HEK293 (cell line): ENCODE measurements around the gene DCAF8.

Experiments used
- CTCF ChIA-PET: fragments of 350-600 bp; formaldehyde crosslinking; extraction: SDS; loops from one replicate; lab custom pipeline; 2021; ENCODE audit warnings: antibody characterized with exemption; lab: Yijun Ruan, JAX
- POLR2A ChIA-PET: fragments of 300-600 bp; formaldehyde crosslinking; extraction: SDS; loops from one replicate; lab custom pipeline; 2020; ENCODE audit warnings: antibody characterized with exemption, inconsistent platforms; lab: Yijun Ruan, JAX
- H3K27ac ChIP-seq: fragments of 200-500 bp; sonication (Bioruptor generic); 2 replicates; pipeline ENCODE4 v1.5.1; 2014; ENCODE audit warnings: low read depth, low read length, control low read depth, inconsistent platforms; ENCODE audit errors: extremely low read depth
- H3K36me3 ChIP-seq, 2 experiments: fragments of 200-500 bp in 1 of 2; sonication (Bioruptor generic) in 1 of 2; 1 replicate in 1 of 2; 2 replicates in 1 of 2; pipeline ENCODE4 v1.5.1; 2014 to 2017; ENCODE audit warnings: inconsistent platforms in 2 of 2, low read length in 2 of 2; ENCODE audit not compliant: control insufficient read depth in 2 of 2, insufficient read depth in 1 of 2
- H3K4me1 ChIP-seq: fragments of 200-500 bp; sonication (Bioruptor generic); 2 replicates; pipeline ENCODE4 v1.5.1; 2014; ENCODE audit warnings: mild to moderate bottlenecking, low read length, inconsistent platforms; ENCODE audit not compliant: control insufficient read depth, insufficient read depth
- H3K4me3 ChIP-seq: 2 replicates; pipeline ENCODE4 v1.5.1; 2011; ENCODE audit warnings: low read depth, mild to moderate bottlenecking, control low read depth, low read length, moderate library complexity
- H3K9me3 ChIP-seq: fragments of 200-500 bp; sonication (Bioruptor generic); 2 replicates; pipeline ENCODE4 v1.5.1; 2014; ENCODE audit warnings: low read depth, low read length, inconsistent platforms; ENCODE audit not compliant: control insufficient read depth, insufficient read depth
- GLI4 ChIP-seq: fragments of 450-650 bp; formaldehyde crosslinking; IDR thresholded peaks from 2 replicates; pipeline ENCODE4 v1.5.1; 2016; ENCODE audit warnings: missing biosample characterization, missing genetic modification characterization
- GLIS1 ChIP-seq: fragments of 450-650 bp; formaldehyde crosslinking; IDR thresholded peaks from 2 replicates; pipeline ENCODE4 v1.5.1; 2016; ENCODE audit warnings: missing biosample characterization, missing genetic modification characterization
- MZF1 ChIP-seq: fragments of 450-650 bp; formaldehyde crosslinking; IDR thresholded peaks from 2 replicates; pipeline ENCODE4 v1.5.1; 2017; ENCODE audit warnings: missing biosample characterization, missing genetic modification characterization, borderline replicate concordance
- OSR2 ChIP-seq: fragments of 450-650 bp; formaldehyde crosslinking; IDR thresholded peaks from 2 replicates; pipeline ENCODE4 v1.5.1; 2016; ENCODE audit warnings: missing biosample characterization, missing genetic modification characterization
- PRDM1 ChIP-seq: fragments of 450-650 bp; formaldehyde crosslinking; IDR thresholded peaks from 2 replicates; pipeline ENCODE4; 2016; ENCODE audit warnings: missing biosample characterization, missing genetic modification characterization
- SCRT1 ChIP-seq: fragments of 450-650 bp; formaldehyde crosslinking; IDR thresholded peaks from 2 replicates; pipeline ENCODE4 v1.5.1; 2016; ENCODE audit warnings: missing biosample characterization, missing genetic modification characterization, borderline replicate concordance
- SETDB1 ChIP-seq: IDR thresholded peaks from one replicate; pipeline ENCODE4 v1.6.1; 2017; ENCODE audit warnings: mild to moderate bottlenecking, low read length, moderate library complexity, mixed read lengths; ENCODE audit not compliant: insufficient read length
- SP2 ChIP-seq: fragments of 450-650 bp; formaldehyde crosslinking; IDR thresholded peaks from 2 replicates; pipeline ENCODE4 v1.5.1; 2016; ENCODE audit warnings: missing biosample characterization, missing genetic modification characterization
- SP7 ChIP-seq: fragments of 450-650 bp; formaldehyde crosslinking; IDR thresholded peaks from 2 replicates; pipeline ENCODE4 v1.5.1; 2016; ENCODE audit warnings: missing biosample characterization, missing genetic modification characterization
- ZBTB17 ChIP-seq: fragments of 450-650 bp; formaldehyde crosslinking; IDR thresholded peaks from 2 replicates; pipeline ENCODE4 v1.5.1; 2016; ENCODE audit warnings: missing biosample characterization, missing genetic modification characterization
- ZBTB20 ChIP-seq: fragments of 450-650 bp; formaldehyde crosslinking; IDR thresholded peaks from 2 replicates; pipeline ENCODE4 v1.5.1; 2016; ENCODE audit warnings: missing biosample characterization, missing genetic modification characterization
- ZBTB8A ChIP-seq: fragments of 450-650 bp; formaldehyde crosslinking; IDR thresholded peaks from 2 replicates; pipeline ENCODE4 v1.5.1; 2016; ENCODE audit warnings: missing biosample characterization, missing genetic modification characterization
- ZEB2 ChIP-seq: fragments of 450-650 bp; formaldehyde crosslinking; IDR thresholded peaks from 2 replicates; pipeline ENCODE4 v1.5.1; 2016; ENCODE audit warnings: missing biosample characterization, missing genetic modification characterization
- ZFP69B ChIP-seq: fragments of 450-650 bp; formaldehyde crosslinking; IDR thresholded peaks from 2 replicates; pipeline ENCODE4 v1.5.1; 2016; ENCODE audit warnings: missing biosample characterization, missing genetic modification characterization
- ZNF112 ChIP-seq: fragments of 450-650 bp; formaldehyde crosslinking; IDR thresholded peaks from 2 replicates; pipeline ENCODE4 v1.5.0; 2017; ENCODE audit warnings: missing biosample characterization, missing genetic modification characterization
- ZNF114 ChIP-seq: fragments of 450-650 bp; formaldehyde crosslinking; IDR thresholded peaks from 2 replicates; pipeline ENCODE4 v1.5.0; 2017; ENCODE audit warnings: missing biosample characterization, missing genetic modification characterization
- ZNF132 ChIP-seq: fragments of 450-650 bp; formaldehyde crosslinking; IDR thresholded peaks from 2 replicates; pipeline ENCODE4 v1.5.1; 2017; ENCODE audit warnings: missing biosample characterization, missing genetic modification characterization, borderline replicate concordance
- ZNF138 ChIP-seq: fragments of 450-650 bp; formaldehyde crosslinking; IDR thresholded peaks from 2 replicates; pipeline ENCODE4 v1.5.1; 2016; ENCODE audit warnings: missing biosample characterization, missing genetic modification characterization, borderline replicate concordance
- ZNF239 ChIP-seq: fragments of 450-650 bp; formaldehyde crosslinking; IDR thresholded peaks from 2 replicates; pipeline ENCODE4 v1.5.1; 2016; ENCODE audit warnings: missing biosample characterization, missing genetic modification characterization
- ZNF266 ChIP-seq: fragments of 450-650 bp; formaldehyde crosslinking; IDR thresholded peaks from 2 replicates; pipeline ENCODE4 v1.5.1; 2016; ENCODE audit warnings: missing biosample characterization, missing genetic modification characterization, low read depth
- ZNF423 ChIP-seq: fragments of 450-650 bp; formaldehyde crosslinking; IDR thresholded peaks from 2 replicates; pipeline ENCODE4 v1.5.1; 2016; ENCODE audit warnings: missing biosample characterization, missing genetic modification characterization
- ZNF529 ChIP-seq: fragments of 450-650 bp; formaldehyde crosslinking; IDR thresholded peaks from 2 replicates; pipeline ENCODE4 v1.5.1; 2017; ENCODE audit warnings: missing genetic modification characterization, missing biosample characterization; ENCODE audit not compliant: insufficient replicate concordance
- ZNF561 ChIP-seq: fragments of 450-650 bp; IDR thresholded peaks from 2 replicates; pipeline ENCODE4 v1.5.1; 2018; ENCODE audit warnings: missing biosample characterization, missing genetic modification characterization, borderline replicate concordance
- ZNF629 ChIP-seq: fragments of 450-650 bp; formaldehyde crosslinking; IDR thresholded peaks from 2 replicates; pipeline ENCODE4 v1.5.1; 2017; ENCODE audit warnings: missing biosample characterization, missing genetic modification characterization
- TF ChIP-seq, protein P1 (sequence below): fragments of 450-650 bp; formaldehyde crosslinking; IDR thresholded peaks from 2 replicates; pipeline ENCODE4 v1.5.1; 2016; ENCODE audit warnings: missing biosample characterization, missing genetic modification characterization
- TF ChIP-seq, protein P2 (sequence below): fragments of 450-650 bp; formaldehyde crosslinking; IDR thresholded peaks from 2 replicates; pipeline ENCODE4 v1.5.1; 2016; ENCODE audit warnings: missing biosample characterization, missing genetic modification characterization
- TF ChIP-seq, protein P3 (sequence below): fragments of 450-650 bp; formaldehyde crosslinking; IDR thresholded peaks from 2 replicates; pipeline ENCODE4 v1.5.1; 2016; ENCODE audit warnings: missing biosample characterization, missing genetic modification characterization

The DCAF8 gene

DNA sequence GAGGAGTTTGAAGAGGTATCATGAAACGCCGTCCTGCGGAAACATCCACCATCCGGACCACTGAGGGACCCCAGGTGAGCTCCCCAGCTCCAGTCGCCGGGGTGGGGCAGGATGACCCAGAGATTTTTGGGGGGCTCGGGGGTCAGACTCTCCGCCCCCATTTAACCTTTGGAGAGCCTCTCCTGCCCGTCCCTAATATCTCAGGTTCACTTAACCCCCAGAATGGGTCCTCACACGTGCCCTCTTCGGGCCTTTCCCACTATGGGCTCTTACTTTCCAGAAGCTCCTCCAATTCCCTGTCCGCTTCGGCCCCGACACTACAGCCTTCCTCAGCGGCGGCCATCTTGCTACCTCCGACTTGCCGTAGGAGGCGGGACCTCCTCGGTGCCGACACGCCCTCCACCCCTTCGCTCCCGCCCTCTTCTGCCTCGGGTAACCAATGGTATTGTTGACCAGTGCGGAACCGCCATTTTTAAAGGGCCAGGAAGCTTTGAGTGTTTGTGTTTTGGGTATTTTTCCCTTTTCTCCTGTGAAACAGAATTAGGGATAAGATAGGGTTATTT is 22.5 kb upstream of the DCAF8 start, which contains the start of gene PEX19 (continued):
- TF ChIP-seq, protein P1, sequence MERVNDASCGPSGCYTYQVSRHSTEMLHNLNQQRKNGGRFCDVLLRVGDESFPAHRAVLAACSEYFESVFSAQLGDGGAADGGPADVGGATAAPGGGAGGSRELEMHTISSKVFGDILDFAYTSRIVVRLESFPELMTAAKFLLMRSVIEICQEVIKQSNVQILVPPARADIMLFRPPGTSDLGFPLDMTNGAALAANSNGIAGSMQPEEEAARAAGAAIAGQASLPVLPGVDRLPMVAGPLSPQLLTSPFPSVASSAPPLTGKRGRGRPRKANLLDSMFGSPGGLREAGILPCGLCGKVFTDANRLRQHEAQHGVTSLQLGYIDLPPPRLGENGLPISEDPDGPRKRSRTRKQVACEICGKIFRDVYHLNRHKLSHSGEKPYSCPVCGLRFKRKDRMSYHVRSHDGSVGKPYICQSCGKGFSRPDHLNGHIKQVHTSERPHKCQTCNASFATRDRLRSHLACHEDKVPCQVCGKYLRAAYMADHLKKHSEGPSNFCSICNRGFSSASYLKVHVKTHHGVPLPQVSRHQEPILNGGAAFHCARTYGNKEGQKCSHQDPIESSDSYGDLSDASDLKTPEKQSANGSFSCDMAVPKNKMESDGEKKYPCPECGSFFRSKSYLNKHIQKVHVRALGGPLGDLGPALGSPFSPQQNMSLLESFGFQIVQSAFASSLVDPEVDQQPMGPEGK (tag by site-specific recombination) = peak; percentile 76
- TF ChIP-seq ZNF266 (tag by site-specific recombination) = no peak
- TF ChIP-seq, protein P2, sequence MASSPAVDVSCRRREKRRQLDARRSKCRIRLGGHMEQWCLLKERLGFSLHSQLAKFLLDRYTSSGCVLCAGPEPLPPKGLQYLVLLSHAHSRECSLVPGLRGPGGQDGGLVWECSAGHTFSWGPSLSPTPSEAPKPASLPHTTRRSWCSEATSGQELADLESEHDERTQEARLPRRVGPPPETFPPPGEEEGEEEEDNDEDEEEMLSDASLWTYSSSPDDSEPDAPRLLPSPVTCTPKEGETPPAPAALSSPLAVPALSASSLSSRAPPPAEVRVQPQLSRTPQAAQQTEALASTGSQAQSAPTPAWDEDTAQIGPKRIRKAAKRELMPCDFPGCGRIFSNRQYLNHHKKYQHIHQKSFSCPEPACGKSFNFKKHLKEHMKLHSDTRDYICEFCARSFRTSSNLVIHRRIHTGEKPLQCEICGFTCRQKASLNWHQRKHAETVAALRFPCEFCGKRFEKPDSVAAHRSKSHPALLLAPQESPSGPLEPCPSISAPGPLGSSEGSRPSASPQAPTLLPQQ (tag by site-specific recombination) = 0 out of 2 replicates have a peak, but pooled peaks have one; percentile 24
- peak; percentile 91 for TF ChIP-seq SP2 (tag by site-specific recombination)
- TF ChIP-seq GLIS1 = peak; percentile 34; the same call in 1 of the 2 replicates
- TF ChIP-seq ZEB2 (tag by site-specific recombination) = peak; percentile 34; the same call in 1 of the 2 replicates
- peak; percentile 60; the same call in 1 of the 2 replicates for TF ChIP-seq SP7 (tag by site-specific recombination)
- TF ChIP-seq ZNF629 (tag by site-specific recombination) = peak; percentile 62; the same call in 1 of the 2 replicates
- no peak for TF ChIP-seq ZNF132 (tag by site-specific recombination)
- TF ChIP-seq ZBTB8A (tag by site-specific recombination) = 0 out of 2 replicates have a peak, but pooled peaks have one; percentile 45

DNA sequence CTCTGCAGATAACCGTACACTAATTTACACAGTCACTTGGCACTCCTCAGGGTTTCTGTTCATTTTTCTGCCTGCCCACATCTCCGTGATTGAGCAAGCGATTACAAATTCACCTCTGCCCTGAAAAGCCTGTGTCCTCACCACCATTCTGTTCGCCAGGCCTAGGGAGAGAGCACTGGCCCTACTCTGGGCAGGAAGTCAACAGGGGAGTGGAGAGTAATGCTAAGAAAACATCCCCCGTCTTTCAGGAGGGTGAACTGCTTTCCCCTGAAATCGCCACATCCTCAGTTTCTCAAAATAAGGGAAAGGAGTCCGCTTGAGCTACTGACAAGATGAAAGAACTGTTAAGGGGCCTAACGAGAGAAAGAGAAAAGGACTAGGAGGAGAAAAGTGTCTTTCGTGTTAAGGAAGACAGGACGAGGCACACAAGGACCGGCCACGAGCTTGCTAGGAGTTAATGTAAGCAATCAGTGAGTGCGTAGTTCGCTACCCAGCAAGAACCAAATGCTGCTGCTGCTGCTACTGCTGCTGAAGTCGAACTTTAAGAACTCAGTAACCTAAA is 22.0 kb upstream of the DCAF8 start:
- H3K9me3 ChIP-seq = no peaks in the 10 kb centered on the region
- H3K4me3 ChIP-seq = peak overlapping the region; percentile 82
- ChIA-PET POLR2A (interaction anchor here (0.8 to 2.1 kb wide), 7 partner anchors 9 to 68 kb away, joined by 3 to 20 read pairs (median 5); partner anchors contain the start of gene DCAF8), CTCF (interaction anchor here (0.6 to 2.4 kb wide), 11 partner anchors 19 to 183 kb away, joined by 3 to 10 read pairs (median 4); no protein-coding TSS in a partner anchor)
- TF ChIP-seq ZBTB17 (tag by site-specific recombination) = peak; percentile 63; the same call in 1 of the 2 replicates
- TF ChIP-seq SETDB1 = no peak
- TF ChIP-seq PRDM1 (tag by site-specific recombination) = peak; percentile 83
- peak; percentile 56 for TF ChIP-seq OSR2
- H3K36me3 ChIP-seq = peaks cover 17 to 47% of the 10 kb centered on the region in 2 experiments
- peak overlapping the region; percentile 30; the same call in 1 of the 2 replicates for H3K27ac ChIP-seq
- no peaks in the 10 kb centered on the region for H3K4me1 ChIP-seq

DNA sequence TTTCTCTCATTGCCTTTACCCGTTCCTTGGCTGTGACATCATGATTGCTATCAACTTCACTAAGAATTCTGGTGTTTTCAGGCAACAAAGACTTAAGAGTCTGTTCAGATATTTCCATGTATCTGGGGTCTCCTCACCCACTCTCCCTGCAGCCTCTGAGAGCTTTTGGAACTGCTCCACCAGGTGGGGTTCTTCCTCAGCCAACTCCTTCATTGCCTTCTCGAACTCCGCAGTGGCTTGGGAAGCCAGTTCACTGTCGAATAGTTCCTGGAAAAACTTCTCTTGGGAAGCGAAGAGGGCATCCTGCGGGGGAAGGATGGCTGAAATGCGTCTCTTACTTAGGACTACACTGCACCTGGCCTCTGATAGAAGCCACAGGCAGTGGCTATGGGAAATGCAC is 20.5 kb upstream of the DCAF8 start:
- ChIA-PET CTCF (interaction anchor here (0.7 to 4.8 kb wide), 4 partner anchors 9 to 49 kb away, joined by 3 to 26 read pairs (median 6); no protein-coding TSS in a partner anchor), POLR2A (no interaction called here)
- Histone ChIP-seq H3K4me3 (no peak overlapping the region), H3K4me1 (no peaks in the 10 kb centered on the region), H3K9me3 (no peaks in the 10 kb centered on the region), H3K27ac (no peak overlapping the region), H3K36me3 (peaks cover 20 to 55% of the 10 kb centered on the region in 2 experiments)
- no peak for TF ChIP-seq ZNF423 (tag by site-specific recombination)
- no peak for TF ChIP-seq ZFP69B (tag by site-specific recombination)
- TF ChIP-seq ZNF138 (tag by site-specific recombination) = no peak
- TF ChIP-seq ZNF529 (tag by site-specific recombination) = no peak
- no peak for TF ChIP-seq ZNF239 (tag by site-specific recombination)
- TF ChIP-seq, protein P3, sequence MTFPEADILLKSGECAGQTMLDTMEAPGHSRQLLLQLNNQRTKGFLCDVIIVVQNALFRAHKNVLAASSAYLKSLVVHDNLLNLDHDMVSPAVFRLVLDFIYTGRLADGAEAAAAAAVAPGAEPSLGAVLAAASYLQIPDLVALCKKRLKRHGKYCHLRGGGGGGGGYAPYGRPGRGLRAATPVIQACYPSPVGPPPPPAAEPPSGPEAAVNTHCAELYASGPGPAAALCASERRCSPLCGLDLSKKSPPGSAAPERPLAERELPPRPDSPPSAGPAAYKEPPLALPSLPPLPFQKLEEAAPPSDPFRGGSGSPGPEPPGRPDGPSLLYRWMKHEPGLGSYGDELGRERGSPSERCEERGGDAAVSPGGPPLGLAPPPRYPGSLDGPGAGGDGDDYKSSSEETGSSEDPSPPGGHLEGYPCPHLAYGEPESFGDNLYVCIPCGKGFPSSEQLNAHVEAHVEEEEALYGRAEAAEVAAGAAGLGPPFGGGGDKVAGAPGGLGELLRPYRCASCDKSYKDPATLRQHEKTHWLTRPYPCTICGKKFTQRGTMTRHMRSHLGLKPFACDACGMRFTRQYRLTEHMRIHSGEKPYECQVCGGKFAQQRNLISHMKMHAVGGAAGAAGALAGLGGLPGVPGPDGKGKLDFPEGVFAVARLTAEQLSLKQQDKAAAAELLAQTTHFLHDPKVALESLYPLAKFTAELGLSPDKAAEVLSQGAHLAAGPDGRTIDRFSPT (tag by site-specific recombination) = no peak
- no peak for TF ChIP-seq MZF1 (tag by site-specific recombination)
- no peak for TF ChIP-seq ZNF266 (tag by site-specific recombination)
- TF ChIP-seq ZNF112 (tag by site-specific recombination) = no peak
- no peak for TF ChIP-seq ZNF561 (tag by site-specific recombination)
- no peak for TF ChIP-seq GLI4
- no peak for TF ChIP-seq ZBTB20 (tag by site-specific recombination)
- TF ChIP-seq SCRT1 (tag by site-specific recombination) = no peak
- TF ChIP-seq ZNF114 (tag by site-specific recombination) = no peak
